Activated B cell treated with CpG ODN at 0.5 μM for 24 hours (primary cell): Measurements from ENCODE around the gene PRKN. TPM values are rescaled to one million over a fixed set of nuclear protein-coding genes. Genes with fewer than 3 reads are reported as not detected.
"Not testable (repeated sequence)": the region's sequence is repeated elsewhere in the genome, so short reads cannot be mapped to it uniquely, and the experiment has no call there.

Experiments used
- ATAC-seq: fragments of 200-7000 bp; cut with Tn5 transposase; one replicate; pipeline ENCODE4 v1.10.0; 2021; ENCODE audit warnings: low read depth, mild to moderate bottlenecking, moderate library complexity
- CTCF ChIA-PET: fragments of 350-600 bp; sonication (Branson Sonifier 250); formaldehyde crosslinking; loops from one replicate; lab custom pipeline; 2021; ENCODE audit warnings: antibody characterized with exemption; lab: Charles Lee
- POLR2A ChIA-PET: fragments of 350-600 bp; sonication (Branson Sonifier 250); formaldehyde crosslinking; loops from one replicate; lab custom pipeline; 2021; ENCODE audit warnings: antibody characterized with exemption; lab: Charles Lee
- DNase-seq: peaks from one replicate; pipeline ENCODE4 v3.0.0; 2022
- H3K27ac Mint-ChIP-seq: one replicate; pipeline ENCODE4 v1.8.0; 2020; ENCODE audit warnings: mixed read lengths
- H3K27me3 Mint-ChIP-seq: one replicate; pipeline ENCODE4 v1.8.0; 2021; ENCODE audit warnings: mixed read lengths
- H3K36me3 Mint-ChIP-seq: one replicate; pipeline ENCODE4 v1.8.0; 2021; ENCODE audit warnings: low read depth, mixed read lengths
- H3K4me1 Mint-ChIP-seq: one replicate; pipeline ENCODE4 v1.8.0; 2021; ENCODE audit warnings: mixed read lengths
- H3K4me3 Mint-ChIP-seq: one replicate; pipeline ENCODE4 v1.8.0; 2020; ENCODE audit warnings: mild to moderate bottlenecking, mixed read lengths
- H3K9me3 Mint-ChIP-seq: one replicate; pipeline ENCODE4 v1.8.0; 2020; ENCODE audit warnings: mixed read lengths
- CTCF ChIP-seq: fragments of 200-600 bp; IDR thresholded peaks from one replicate; pipeline ENCODE4 v1.8.0; 2022; ENCODE audit warnings: antibody characterized with exemption, mild to moderate bottlenecking
- intact Hi-C: fragments of 100-400 bp; cut with micrococcal nuclease; formaldehyde crosslinking; loops from one replicate; pipeline ENCODE4 v1.15.1; 2024
- total RNA-seq: library from RNA; stranded (reverse); gene quantifications from 2 replicates; pipeline ENCODE4 v1.2.3, GENCODE V29; 2022

Gene PRKN
- total RNA-seq, 1 donor from 2014 or later = 2.3 TPM

- ATAC-seq (no peak), DNase-seq (no peak)
- ChIA-PET CTCF (no interaction called here), POLR2A (no interaction called here)
- Mint-ChIP-seq H3K4me1 (no peaks in the 10 kb centered on the region), H3K9me3 (no peaks in the 10 kb centered on the region), H3K4me3 (no peak overlapping the region), H3K36me3 (no peaks in the 10 kb centered on the region), H3K27ac (no peak overlapping the region), H3K27me3 (peaks cover 2% of the 10 kb centered on the region)
- intact Hi-C loops = no loop called here
- TF ChIP-seq CTCF = no peak
Observed at GRCh38 chr6:161341638-161342037, 1385.9 kb downstream of the PRKN start.

DNA sequence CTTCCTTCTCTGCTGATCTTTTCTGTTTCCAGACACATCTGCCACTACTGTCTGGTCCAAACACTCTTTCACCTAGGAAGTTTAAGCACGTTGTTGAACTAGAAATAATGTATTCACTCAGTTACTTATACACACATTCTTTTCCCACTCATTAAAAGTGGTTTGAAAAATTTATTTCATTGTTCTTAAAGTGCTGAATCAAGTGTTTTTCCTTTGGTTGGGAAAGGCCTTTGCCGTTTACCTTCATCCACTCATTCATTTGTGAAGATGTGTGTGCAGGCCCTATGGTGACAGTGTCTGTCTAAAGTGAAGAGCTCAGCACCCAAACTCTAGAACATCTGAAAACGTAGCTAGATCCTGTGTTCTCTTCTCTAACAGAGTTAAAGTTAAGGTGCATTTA is 1389.6 kb downstream of the PRKN start:
- Mint-ChIP-seq H3K9me3 (no peaks in the 10 kb centered on the region), H3K36me3 (no peaks in the 10 kb centered on the region), H3K27ac (no peak overlapping the region), H3K27me3 (peaks cover 2% of the 10 kb centered on the region), H3K4me1 (no peaks in the 10 kb centered on the region), H3K4me3 (no peak overlapping the region)
- intact Hi-C loops = no loop called here
- POLR2A ChIA-PET = no interaction called here
- TF ChIP-seq CTCF = no peak
- ATAC-seq (no peak), DNase-seq (no peak)
- CTCF ChIA-PET = no interaction called here

GRCh38 chr6:161336479-161336878 is 1391.1 kb downstream of the PRKN start:
- CTCF ChIA-PET = no interaction called here
- no peaks in the 10 kb centered on the region for H3K27me3 Mint-ChIP-seq

GRCh38 chr6:161333410-161333809 is 1394.2 kb downstream of the PRKN start:
- DNase-seq (no peak), ATAC-seq (no peak)
- no peaks in the 10 kb centered on the region for H3K36me3 Mint-ChIP-seq
- peaks cover 1% of the 10 kb centered on the region for H3K27me3 Mint-ChIP-seq
- H3K27ac Mint-ChIP-seq = no peak overlapping the region
- intact Hi-C loops = no loop called here
- no peaks in the 10 kb centered on the region for H3K9me3 Mint-ChIP-seq
- H3K4me1 Mint-ChIP-seq = no peaks in the 10 kb centered on the region
- TF ChIP-seq CTCF = no peak
- H3K4me3 Mint-ChIP-seq = no peak overlapping the region
- CTCF ChIA-PET = no interaction called here
- POLR2A ChIA-PET = no interaction called here

More at GRCh38 chr6:161336479-161336878, 1391.1 kb downstream of the PRKN start:
- no peak for TF ChIP-seq CTCF
- DNase-seq (no peak), ATAC-seq (no peak)
- Mint-ChIP-seq H3K36me3 (no peaks in the 10 kb centered on the region), H3K27ac (no peak overlapping the region), H3K4me3 (no peak overlapping the region), H3K9me3 (no peaks in the 10 kb centered on the region), H3K4me1 (no peaks in the 10 kb centered on the region)
- intact Hi-C loops = no loop called here
- POLR2A ChIA-PET = no interaction called here

DNA sequence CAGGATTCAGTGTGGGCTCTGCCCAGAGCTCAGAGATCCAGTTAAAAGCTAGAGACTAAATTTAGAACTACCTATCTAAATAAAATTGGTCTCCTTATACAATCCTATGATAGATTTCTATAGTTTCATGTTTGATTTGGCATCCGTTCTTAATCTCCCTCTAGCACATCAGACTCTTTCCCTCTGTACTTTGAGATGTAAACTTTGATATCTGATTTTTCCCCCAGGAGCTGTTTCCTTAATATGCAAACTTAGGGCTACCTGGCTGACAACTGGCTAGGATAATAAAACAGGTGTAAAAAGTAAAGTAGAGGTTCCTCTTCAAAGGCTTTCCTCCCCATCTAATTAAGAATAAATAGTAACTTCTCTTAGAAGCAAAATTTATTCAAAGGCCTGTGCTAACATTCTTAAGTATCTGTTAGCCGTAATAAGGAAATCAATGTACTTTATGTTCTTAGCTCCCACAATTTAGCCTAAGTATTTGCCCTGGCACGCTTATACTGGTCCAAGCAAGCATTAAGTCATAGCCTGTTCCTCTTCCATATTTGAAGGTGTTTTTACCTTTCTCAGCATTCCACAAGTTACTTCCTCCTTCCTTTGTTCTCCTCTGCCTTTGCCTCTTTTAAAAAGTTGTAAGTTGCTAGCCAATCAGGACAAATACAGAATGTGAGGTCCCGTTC is 1396.0 kb downstream of the PRKN start:
- intact Hi-C loops, ATAC-seq, H3K4me1 Mint-ChIP-seq, H3K36me3 Mint-ChIP-seq, POLR2A ChIA-PET, H3K27ac Mint-ChIP-seq, DNase-seq, CTCF ChIA-PET, H3K27me3 Mint-ChIP-seq, H3K9me3 Mint-ChIP-seq, H3K4me3 Mint-ChIP-seq: not testable (repeated sequence)
